GM12873 (cell line): Measurements from ENCODE around the gene NUDT19.
A peak's percentile ranks its signal among the peaks of the same experiment; 100 is the strongest.

ENCODE experiments used
- TF ChIP-seq, protein P1 (sequence below): IDR thresholded peaks from 2 replicates; pipeline ENCODE4 v1.5.1; 2012; ENCODE audit warnings: low read depth, mild to moderate bottlenecking, moderate library complexity, low read length, control low read depth; ENCODE audit not compliant: insufficient read depth; ENCODE audit errors: missing control alignments

The NUDT19 gene

GRCh38 chr19:32717496-32717895 is 25.9 kb downstream of the NUDT19 start:
- TF ChIP-seq, protein P1, sequence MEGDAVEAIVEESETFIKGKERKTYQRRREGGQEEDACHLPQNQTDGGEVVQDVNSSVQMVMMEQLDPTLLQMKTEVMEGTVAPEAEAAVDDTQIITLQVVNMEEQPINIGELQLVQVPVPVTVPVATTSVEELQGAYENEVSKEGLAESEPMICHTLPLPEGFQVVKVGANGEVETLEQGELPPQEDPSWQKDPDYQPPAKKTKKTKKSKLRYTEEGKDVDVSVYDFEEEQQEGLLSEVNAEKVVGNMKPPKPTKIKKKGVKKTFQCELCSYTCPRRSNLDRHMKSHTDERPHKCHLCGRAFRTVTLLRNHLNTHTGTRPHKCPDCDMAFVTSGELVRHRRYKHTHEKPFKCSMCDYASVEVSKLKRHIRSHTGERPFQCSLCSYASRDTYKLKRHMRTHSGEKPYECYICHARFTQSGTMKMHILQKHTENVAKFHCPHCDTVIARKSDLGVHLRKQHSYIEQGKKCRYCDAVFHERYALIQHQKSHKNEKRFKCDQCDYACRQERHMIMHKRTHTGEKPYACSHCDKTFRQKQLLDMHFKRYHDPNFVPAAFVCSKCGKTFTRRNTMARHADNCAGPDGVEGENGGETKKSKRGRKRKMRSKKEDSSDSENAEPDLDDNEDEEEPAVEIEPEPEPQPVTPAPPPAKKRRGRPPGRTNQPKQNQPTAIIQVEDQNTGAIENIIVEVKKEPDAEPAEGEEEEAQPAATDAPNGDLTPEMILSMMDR: no peak

DNA sequence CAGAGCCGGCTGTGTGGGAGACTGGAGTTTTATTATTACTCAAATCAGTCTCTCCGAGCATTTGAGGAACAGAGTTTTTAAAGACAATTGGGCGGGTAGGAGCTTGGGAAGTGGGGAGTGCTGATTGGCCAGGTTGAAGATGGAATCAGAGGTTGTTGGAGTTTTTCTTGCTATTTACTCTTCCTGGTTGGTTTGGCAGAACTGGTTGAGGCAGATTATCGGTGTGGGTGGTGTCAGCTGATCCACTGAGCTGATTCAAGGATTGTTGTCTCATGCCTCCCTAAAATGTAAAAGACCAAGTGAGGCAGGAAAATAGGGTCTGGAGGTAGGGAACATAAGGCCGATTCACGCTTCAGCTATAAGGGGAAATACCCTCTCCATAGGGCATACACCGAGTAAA is 26.7 kb downstream of the NUDT19 start:
- TF ChIP-seq, protein P1: no peak

GRCh38 chr19:32719611-32720059 is 28.0 kb downstream of the NUDT19 start, which contains the start of gene TDRD12:
Gene TDRD12, plus strand, starts transcription at chr19:32719767. Its CDS starts 306 bp downstream, at chr19:32720073.
- TF ChIP-seq, protein P1: peak; percentile 11

GRCh38 chr19:32720216-32720935 is 28.8 kb downstream of the NUDT19 start:
- TF ChIP-seq, protein P1: no peak

- TF ChIP-seq, protein P1: no peak
These were observed 29.3 kb downstream of the NUDT19 start for GRCh38 chr19:32720936-32721250.

DNA sequence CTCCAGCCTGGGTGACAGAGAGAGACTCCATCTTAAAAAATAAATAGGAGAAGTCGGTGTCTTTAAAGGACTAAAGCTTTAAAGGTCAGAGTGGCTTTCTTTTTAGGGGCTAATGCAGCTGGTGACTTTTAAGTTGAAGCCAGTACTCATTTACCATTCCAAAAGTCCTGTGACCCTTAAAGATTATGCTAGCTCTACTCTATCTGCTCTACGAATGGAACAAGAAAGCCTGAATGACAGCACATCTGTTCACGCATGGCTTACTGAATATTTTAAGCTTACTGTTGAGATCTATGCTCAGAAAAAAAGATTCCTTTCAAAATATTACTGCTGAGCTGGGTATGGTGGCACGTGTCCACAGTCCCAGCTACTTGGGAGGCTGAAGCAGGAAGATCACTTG is 44.3 kb downstream of the NUDT19 start:
- TF ChIP-seq, protein P1: no peak

- TF ChIP-seq, protein P1: no peak
These were observed 51.4 kb downstream of the NUDT19 start for GRCh38 chr19:32743021-32743420.

- TF ChIP-seq, protein P1: no peak
These were observed 51.8 kb downstream of the NUDT19 start for GRCh38 chr19:32743447-32743846.
